ENCODE results near the gene NBL1.

NBL1 gene

GRCh38 chr1:19647643-19648042, 3.5 kb downstream of the NBL1 start:
- DNase-seq, result no peak

GRCh38 chr1:19648239-19648638, 4.1 kb downstream of the NBL1 start:
- no peak for DNase-seq

GRCh38 chr1:19648689-19649088, 4.6 kb downstream of the NBL1 start:
- DNase-seq, result no peak

- no peak for DNase-seq
Measured at GRCh38 chr1:19650416-19651140, 6.5 kb downstream of the NBL1 start.

- DNase-seq, result no peak
Measured at GRCh38 chr1:19651141-19651737, 7.1 kb downstream of the NBL1 start.

GRCh38 chr1:19654386-19654785, 10.3 kb downstream of the NBL1 start:
- DNase-seq, result no peak

GRCh38 chr1:19654886-19655717, 11.0 kb downstream of the NBL1 start:
- DNase-seq, result no peak

- DNase-seq, result no peak
Measured at GRCh38 chr1:19655718-19656080, 11.6 kb downstream of the NBL1 start.

GRCh38 chr1:19656134-19656779, 12.1 kb downstream of the NBL1 start:
- DNase-seq, result no peak

GRCh38 chr1:19656780-19657466, 12.8 kb downstream of the NBL1 start:
- no peak for DNase-seq

- DNase-seq, result no peak
Measured at GRCh38 chr1:19657511-19657910, 13.4 kb downstream of the NBL1 start.

- DNase-seq, result no peak
Measured at GRCh38 chr1:19658186-19658585, 14.1 kb downstream of the NBL1 start.

GRCh38 chr1:19661721-19662228, 17.7 kb downstream of the NBL1 start:
- no peak for DNase-seq

GRCh38 chr1:19662313-19662712, 18.2 kb downstream of the NBL1 start:
- DNase-seq, result no peak

- DNase-seq, result no peak
Measured at GRCh38 chr1:19664453-19665185, 20.5 kb downstream of the NBL1 start, which contains the start of gene HTR6. HTR6 (plus strand) TSS chr1:19664875; CDS start chr1:19665754, 879 bp downstream.

- no peak for DNase-seq
Measured at GRCh38 chr1:19665186-19665495, 21.0 kb downstream of the NBL1 start.

GRCh38 chr1:19665496-19666465, 21.7 kb downstream of the NBL1 start:
- DNase-seq, result no peak

- DNase-seq, result no peak
Measured at GRCh38 chr1:19668888-19669287, 24.8 kb downstream of the NBL1 start.

- DNase-seq, result no peak
Measured at GRCh38 chr1:19670787-19671186, 26.7 kb downstream of the NBL1 start.

GRCh38 chr1:19672237-19672636, 28.1 kb downstream of the NBL1 start:
- DNase-seq, result no peak

GRCh38 chr1:19675797-19676196, 31.7 kb downstream of the NBL1 start:
- DNase-seq, result no peak
